Nephron (organoid): ENCODE results near the gene PSAT1.
A peak's percentile ranks its signal among the peaks of the same experiment; 100 is the strongest.

ENCODE experiments used
- H3K27ac Mint-ChIP-seq, 3 experiments: 2 replicates each; pipeline ENCODE4 v1.8.0; 2020; ENCODE audit warnings: mixed read lengths in 3 of 3, mild to moderate bottlenecking in 2 of 3, moderate library complexity in 1 of 3
- H3K27me3 Mint-ChIP-seq: 2 replicates; pipeline ENCODE4 v1.8.0; 2021; ENCODE audit warnings: low read depth, mild to moderate bottlenecking, moderate library complexity, mixed read lengths
- H3K36me3 Mint-ChIP-seq: 2 replicates; pipeline ENCODE4 v1.8.0; 2020; ENCODE audit warnings: low read depth, mixed read lengths
- H3K4me1 Mint-ChIP-seq: 2 replicates; pipeline ENCODE4 v1.8.0; 2020; ENCODE audit warnings: mixed read lengths
- H3K4me3 Mint-ChIP-seq, 3 experiments: 2 replicates each; pipeline ENCODE4 v1.8.0; 2020; ENCODE audit warnings: mild to moderate bottlenecking in 3 of 3, mixed read lengths in 3 of 3, moderate library complexity in 2 of 3
- H3K9me3 Mint-ChIP-seq: 2 replicates; pipeline ENCODE4 v1.8.0; 2020; ENCODE audit warnings: mixed read lengths
- TF ChIP-seq, protein P1 (sequence below), 3 experiments: fragments of 200-600 bp; sonication (generic); IDR thresholded peaks; one replicate each; pipeline ENCODE4 v1.5.0; 2021; ENCODE audit warnings: antibody characterized with exemption in 3 of 3; ENCODE audit not compliant: unreplicated experiment in 3 of 3

PSAT1 gene

GRCh38 chr9:78298046-78298765, 1.3 kb downstream of the PSAT1 start:
- Mint-ChIP-seq H3K9me3 (no peaks in the 10 kb centered on the region), H3K4me3 (peak overlapping the region; percentile 88 to 94 (median 92)), H3K27ac (peak overlapping the region; percentile 89 to 94 (median 90)), H3K36me3 (peaks cover 19% of the 10 kb centered on the region), H3K4me1 (peaks cover 39% of the 10 kb centered on the region), H3K27me3 (peaks cover 7% of the 10 kb centered on the region)
- TF ChIP-seq, protein P1, sequence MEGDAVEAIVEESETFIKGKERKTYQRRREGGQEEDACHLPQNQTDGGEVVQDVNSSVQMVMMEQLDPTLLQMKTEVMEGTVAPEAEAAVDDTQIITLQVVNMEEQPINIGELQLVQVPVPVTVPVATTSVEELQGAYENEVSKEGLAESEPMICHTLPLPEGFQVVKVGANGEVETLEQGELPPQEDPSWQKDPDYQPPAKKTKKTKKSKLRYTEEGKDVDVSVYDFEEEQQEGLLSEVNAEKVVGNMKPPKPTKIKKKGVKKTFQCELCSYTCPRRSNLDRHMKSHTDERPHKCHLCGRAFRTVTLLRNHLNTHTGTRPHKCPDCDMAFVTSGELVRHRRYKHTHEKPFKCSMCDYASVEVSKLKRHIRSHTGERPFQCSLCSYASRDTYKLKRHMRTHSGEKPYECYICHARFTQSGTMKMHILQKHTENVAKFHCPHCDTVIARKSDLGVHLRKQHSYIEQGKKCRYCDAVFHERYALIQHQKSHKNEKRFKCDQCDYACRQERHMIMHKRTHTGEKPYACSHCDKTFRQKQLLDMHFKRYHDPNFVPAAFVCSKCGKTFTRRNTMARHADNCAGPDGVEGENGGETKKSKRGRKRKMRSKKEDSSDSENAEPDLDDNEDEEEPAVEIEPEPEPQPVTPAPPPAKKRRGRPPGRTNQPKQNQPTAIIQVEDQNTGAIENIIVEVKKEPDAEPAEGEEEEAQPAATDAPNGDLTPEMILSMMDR (IDR thresholded peaks at IDR 0.05; ENCODE audit: unreplicated experiment in 3 of 3): no peak

GRCh38 chr9:78300209-78300608, 3.3 kb downstream of the PSAT1 start:
- H3K27me3 Mint-ChIP-seq: peaks cover 7% of the 10 kb centered on the region
- TF ChIP-seq, protein P1 (IDR thresholded peaks at IDR 0.05; ENCODE audit: unreplicated experiment in 3 of 3): no peak
- no peak overlapping the region for H3K27ac Mint-ChIP-seq
- no peaks in the 10 kb centered on the region for H3K9me3 Mint-ChIP-seq
- peaks cover 29% of the 10 kb centered on the region for H3K4me1 Mint-ChIP-seq
- peaks cover 34% of the 10 kb centered on the region for H3K36me3 Mint-ChIP-seq
- H3K4me3 Mint-ChIP-seq: peak overlapping the region in 2 of 3 experiments; percentile 18 to 32

DNA sequence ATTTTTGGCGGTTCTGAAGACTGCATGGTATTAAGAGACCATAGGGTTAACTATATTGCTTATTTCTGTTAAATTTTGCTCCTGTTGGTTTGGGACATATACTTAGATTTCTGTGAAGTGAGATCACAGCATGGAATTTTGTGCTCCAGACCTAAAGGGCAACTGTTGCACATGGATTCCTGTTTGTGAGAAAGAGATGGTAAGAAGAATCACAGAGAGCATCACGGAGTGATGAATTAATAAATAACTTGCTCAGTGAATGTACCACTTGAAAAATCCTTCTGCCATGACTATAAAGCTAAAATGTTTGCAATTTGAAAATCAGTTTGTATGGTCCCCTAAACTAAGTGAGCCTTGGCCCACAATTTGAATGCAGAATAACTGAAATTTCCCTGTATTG, 4.5 kb downstream of the PSAT1 start:
- peaks cover 18% of the 10 kb centered on the region for H3K4me1 Mint-ChIP-seq
- H3K27me3 Mint-ChIP-seq: peaks cover 7% of the 10 kb centered on the region
- peak overlapping the region in 2 of 3 experiments; percentile 6 to 27 for H3K4me3 Mint-ChIP-seq
- no peaks in the 10 kb centered on the region for H3K9me3 Mint-ChIP-seq
- TF ChIP-seq, protein P1 (IDR thresholded peaks at IDR 0.05; ENCODE audit: unreplicated experiment in 3 of 3): no peak
- H3K36me3 Mint-ChIP-seq: peaks cover 46% of the 10 kb centered on the region
- peak overlapping the region in 2 of 3 experiments; percentile 58 to 64 for H3K27ac Mint-ChIP-seq

GRCh38 chr9:78303377-78304062, 6.6 kb downstream of the PSAT1 start:
- Mint-ChIP-seq H3K9me3 (no peaks in the 10 kb centered on the region), H3K27me3 (no peaks in the 10 kb centered on the region), H3K27ac (no peak overlapping the region), H3K36me3 (peaks cover 63% of the 10 kb centered on the region), H3K4me1 (peaks cover 7% of the 10 kb centered on the region), H3K4me3 (no peak overlapping the region)
- TF ChIP-seq, protein P1 (IDR thresholded peaks at IDR 0.05; ENCODE audit: unreplicated experiment in 3 of 3): no peak

- TF ChIP-seq, protein P1 (IDR thresholded peaks at IDR 0.05; ENCODE audit: unreplicated experiment in 3 of 3): no peak
- Mint-ChIP-seq H3K9me3 (no peaks in the 10 kb centered on the region), H3K27ac (no peak overlapping the region), H3K4me1 (no peaks in the 10 kb centered on the region), H3K4me3 (no peak overlapping the region), H3K36me3 (peaks cover 68% of the 10 kb centered on the region), H3K27me3 (no peaks in the 10 kb centered on the region)
These were observed 7.4 kb downstream of the PSAT1 start for GRCh38 chr9:78304357-78304756.
